HG03520 (cell line): ENCODE measurements around the gene PRPSAP1.
"Not testable (repeated sequence)": the region's sequence is repeated elsewhere in the genome, so short reads cannot be mapped to it uniquely, and the experiment has no call there.

Experiments
- ATAC-seq: cut with Tn5 transposase; IDR thresholded peaks from one replicate; pipeline ENCODE4 v1.9.1; 2021; ENCODE audit warnings: mild to moderate bottlenecking, moderate library complexity; ENCODE audit not compliant: unreplicated experiment

Gene PRPSAP1

GRCh38 chr17:76268015-76268749 is 85.5 kb downstream of the PRPSAP1 start:
- ATAC-seq, result no peak

GRCh38 chr17:76267581-76268001 is 86.1 kb downstream of the PRPSAP1 start:
- not testable (repeated sequence) for ATAC-seq

- ATAC-seq, result no peak
These were observed 86.6 kb downstream of the PRPSAP1 start for GRCh38 chr17:76267051-76267576.

GRCh38 chr17:76266244-76266938 is 87.3 kb downstream of the PRPSAP1 start:
- ATAC-seq, result no peak

- no peak for ATAC-seq
These were observed 88.0 kb downstream of the PRPSAP1 start for GRCh38 chr17:76265624-76266243.

- ATAC-seq, result peak; percentile 71
These were observed 88.7 kb downstream of the PRPSAP1 start, which contains the start of gene UBALD2 for GRCh38 chr17:76264755-76265623. UBALD2 (plus strand) TSS chr17:76265348; CDS start chr17:76265506, 158 bp downstream.

GRCh38 chr17:76264425-76264754 is 89.3 kb downstream of the PRPSAP1 start:
- peak; percentile 1 for ATAC-seq

GRCh38 chr17:76263896-76264295 is 89.8 kb downstream of the PRPSAP1 start:
- ATAC-seq, result no peak

- ATAC-seq, result no peak
These were observed 90.9 kb downstream of the PRPSAP1 start for GRCh38 chr17:76262732-76263344.

- no peak for ATAC-seq
These were observed 92.1 kb downstream of the PRPSAP1 start for GRCh38 chr17:76261421-76262215.

GRCh38 chr17:76260669-76261068 is 93.0 kb downstream of the PRPSAP1 start:
- ATAC-seq, result no peak

- ATAC-seq, result no peak
These were observed 93.5 kb downstream of the PRPSAP1 start for GRCh38 chr17:76260220-76260619.
